ENCODE measurements around the gene HENMT1. TPM values are rescaled to one million over a fixed set of nuclear protein-coding genes. Genes with fewer than 3 reads are reported as not detected.

HENMT1 gene
- not detected in 2 replicates for total RNA-seq (2011; cell fraction: chromatin; rRNA removed; ENCODE audit: low replicate concordance)
- not detected in 2 replicates for total RNA-seq (2011; cell fraction: nucleolus; rRNA removed)
- not detected in 2 replicates for total RNA-seq (2011; cell fraction: nucleoplasm; rRNA removed)
- not detected in 2 replicates for total RNA-seq (2014; rRNA removed)
- not detected in 2 replicates for total RNA-seq (2014; rRNA removed; fragmentation: Illumina TruSeq; extraction: Trizol)
- total RNA-seq (2015; rRNA removed; fragmentation: Illumina TruSeq; extraction: Trizol), result not detected in 2 replicates
- total RNA-seq (2021), result not detected in 2 replicates
- polyA plus RNA-seq (2011; rRNA removed), result not detected in 2 replicates
- not detected in 2 replicates for polyA plus RNA-seq (2011; cell fraction: cytosol; rRNA removed)
- polyA plus RNA-seq (2011; cell fraction: nucleus; rRNA removed), result not detected in 2 replicates
- not detected in 2 replicates for polyA plus RNA-seq (2012)
- polyA plus RNA-seq (2014; fragmentation: Illumina TruSeq; extraction: Trizol), result not detected in 2 replicates
- polyA plus RNA-seq (2014; fragmentation: Nextera tagmentation; extraction: Ambion mirVana), result not detected
- polyA plus RNA-seq (2014; rRNA removed), result 0.19 TPM in 1 of 2 replicates, not detected in the other
- polyA minus RNA-seq (2011; rRNA and poly(A)+ RNA removed), result not detected in 2 replicates
- polyA minus RNA-seq (2011; cell fraction: cytosol; rRNA and poly(A)+ RNA removed), result not detected in 2 replicates
- not detected in 2 replicates for polyA minus RNA-seq (2011; cell fraction: nucleus; rRNA and poly(A)+ RNA removed)
- not detected for Bru-seq, nascent RNA
- not detected for BruChase-seq, experiment 1, labeled RNA remaining after a 2-hour chase
- BruChase-seq, experiment 2, labeled RNA remaining after a 6-hour chase, result not detected
- long read RNA-seq, experiment 1, result 0 reads
- long read RNA-seq, experiment 2, result 0 reads
- long read RNA-seq, experiment 3, result 0 reads

- no peaks in the 10 kb centered on the region for H3K9me1 ChIP-seq (ENCODE audit: control insufficient read depth, insufficient read depth, low read length)
- intact Hi-C loops (cut with micrococcal nuclease), result no loop called here
- H3K4me3 ChIP-seq, result no peak within 1 kb of the TSS
- peaks cover 0 to 3% of the 10 kb centered on the region in 2 experiments; a peak in 1 of 5 replicates for H3K27me3 ChIP-seq (ENCODE audit: control insufficient read depth in 2 of 2, insufficient read depth in 2 of 2, low read length in 2 of 2)
- H3K4me1 ChIP-seq (replicated peaks in 1 of 2; ENCODE audit: control insufficient read depth in 2 of 2, insufficient read depth in 2 of 2, low read length in 2 of 2), result no peaks in the 10 kb centered on the region
- H3K9ac ChIP-seq (ENCODE audit: insufficient read depth in 1 of 2, low read depth in 2 of 2, low read length in 2 of 2), result no peak within 1 kb of the TSS
- H3K27ac ChIP-seq (ENCODE audit: extremely low read depth, low read depth, low read length), result no peak within 1 kb of the TSS
- TF ChIP-seq TSC22D4 (tag; IDR thresholded peaks at IDR 0.05), result no peak
- TF ChIP-seq PHTF2 (CRISPR knock-in tag; IDR thresholded peaks at IDR 0.05), result no peak
- no peak for TF ChIP-seq KDM2B (CRISPR knock-in tag; IDR thresholded peaks at IDR 0.05)
- peak; percentile 97 for TF ChIP-seq ZBTB33 (CRISPR knock-in tag; IDR thresholded peaks at IDR 0.05)
- TF ChIP-seq SRSF7 (optimal IDR thresholded peaks at IDR 0.05; ENCODE audit: low read depth, low read length), result peak; percentile 43
- TF ChIP-seq ZNF184 (CRISPR knock-in tag; IDR thresholded peaks at IDR 0.05), result peak; percentile 30; the same call in 1 of the 2 replicates
- POLR2A ChIA-PET, result interaction anchor here (0.6 kb wide), 1 partner anchor 358 kb away, joined by 4 read pairs; no protein-coding TSS in a partner anchor
- H3K36me3 ChIP-seq (ENCODE audit: control insufficient read depth, insufficient read depth, low read length), result no peaks in the 10 kb centered on the region
- DNase-seq (ENCODE audit: extremely low read depth in 1 of 4, low spot score in 3 of 4) (no peak), FAIRE-seq (no peak), ATAC-seq (no peak)
- WGBS (ENCODE audit: insufficient coverage, low coverage, missing lambda C conversion rate), result 91% methylated on average over 49 of the region's 81 CpGs
- in situ Hi-C loops (cut with MboI), result no loop called here
- H4K20me1 ChIP-seq (replicated peaks; ENCODE audit: control insufficient read depth, insufficient read depth, low read length), result no peaks in the 10 kb centered on the region
- no peak within 1 kb of the TSS for H2AFZ ChIP-seq (ENCODE audit: low read depth, low read length)
- H3K9me3 ChIP-seq (replicated peaks; ENCODE audit: control insufficient read depth, insufficient read depth, low read depth, low read length), result no peaks in the 10 kb centered on the region
- H3K4me2 ChIP-seq (ENCODE audit: insufficient read depth, low read length), result no peak within 1 kb of the TSS
- H3K79me2 ChIP-seq (ENCODE audit: control insufficient read depth, insufficient read depth, low read length), result no peaks in the 10 kb centered on the region
- BruUV-seq (replicated peaks), result no TSS peak
- CTCF ChIA-PET (ENCODE audit: low intra/inter-chr PET ratio), result no interaction called here
These were observed at the start of gene HENMT1 for GRCh38 chr1:108661030-108661609. Gene HENMT1, minus strand, starts transcription at chr1:108661093. Its CDS starts 1,209 bp downstream, at chr1:108659884.
